GM23248 (cell line): ENCODE measurements around the gene CASK.

Experiments
- EZH2 ChIP-seq: fragments of 200-600 bp; sonication (generic); IDR thresholded peaks from 2 replicates; pipeline ENCODE4 v1.6.1; 2018; ENCODE audit warnings: antibody characterized with exemption, mild to moderate bottlenecking; ENCODE audit not compliant: insufficient read depth, poor library complexity, severe bottlenecking
- EZH2phosphoT487 ChIP-seq: fragments of 200-600 bp; sonication (generic); IDR thresholded peaks from 2 replicates; pipeline ENCODE4 v1.6.1; 2018; ENCODE audit warnings: antibody characterized with exemption, moderate library complexity, mild to moderate bottlenecking, low read depth; ENCODE audit not compliant: insufficient read depth

- TF ChIP-seq EZH2 (no peak), EZH2phosphoT487 (no peak)
These were observed 328.7 kb downstream of the CASK start for GRCh38 chrX:41594634-41595033.
